ENCODE data around the gene RTN4RL1. TPM values are rescaled to one million over a fixed set of nuclear protein-coding genes. Genes with fewer than 3 reads are reported as not detected.

RTN4RL1 gene
- total RNA-seq, 1 donor from 2014 or later, result not detected

DNA sequence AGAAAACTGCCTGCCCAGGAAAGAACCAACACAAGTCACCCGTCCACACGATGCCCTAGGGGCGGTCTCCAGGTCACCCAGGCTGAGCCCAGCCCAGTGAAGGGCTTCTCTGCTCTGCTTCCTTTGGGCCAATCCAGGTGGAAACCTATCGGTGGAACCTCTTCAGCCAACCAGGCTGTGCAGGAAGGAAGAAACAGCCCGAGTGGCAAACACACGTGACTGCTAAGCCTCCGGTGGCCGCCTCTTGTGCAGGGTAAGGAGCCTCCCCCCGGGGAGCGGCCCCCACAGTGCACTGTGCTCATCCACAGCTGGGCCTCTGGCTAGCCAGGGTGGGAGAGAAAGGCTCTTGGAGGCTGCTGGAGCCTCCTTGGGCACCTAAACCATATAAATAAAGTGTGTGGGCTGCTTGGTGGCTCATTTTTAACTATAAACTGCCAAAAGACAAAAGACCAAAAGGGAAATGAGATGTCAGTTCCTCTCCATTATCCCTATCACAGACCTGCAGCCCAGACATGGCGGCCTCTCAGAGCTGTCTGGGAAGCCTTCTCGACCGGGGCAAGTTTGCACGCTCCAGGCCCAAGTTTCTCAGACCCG lies 2.4 kb downstream of the RTN4RL1 start:
- DNase-seq (ENCODE audit: low read depth), result no peak
- no peak overlapping the region for H3K4me3 ChIP-seq (ENCODE audit: low read depth, low read length)
- H3K36me3 ChIP-seq (ENCODE audit: control insufficient read depth, insufficient read depth, low read length), result no peaks in the 10 kb centered on the region
- TF ChIP-seq, protein P1, sequence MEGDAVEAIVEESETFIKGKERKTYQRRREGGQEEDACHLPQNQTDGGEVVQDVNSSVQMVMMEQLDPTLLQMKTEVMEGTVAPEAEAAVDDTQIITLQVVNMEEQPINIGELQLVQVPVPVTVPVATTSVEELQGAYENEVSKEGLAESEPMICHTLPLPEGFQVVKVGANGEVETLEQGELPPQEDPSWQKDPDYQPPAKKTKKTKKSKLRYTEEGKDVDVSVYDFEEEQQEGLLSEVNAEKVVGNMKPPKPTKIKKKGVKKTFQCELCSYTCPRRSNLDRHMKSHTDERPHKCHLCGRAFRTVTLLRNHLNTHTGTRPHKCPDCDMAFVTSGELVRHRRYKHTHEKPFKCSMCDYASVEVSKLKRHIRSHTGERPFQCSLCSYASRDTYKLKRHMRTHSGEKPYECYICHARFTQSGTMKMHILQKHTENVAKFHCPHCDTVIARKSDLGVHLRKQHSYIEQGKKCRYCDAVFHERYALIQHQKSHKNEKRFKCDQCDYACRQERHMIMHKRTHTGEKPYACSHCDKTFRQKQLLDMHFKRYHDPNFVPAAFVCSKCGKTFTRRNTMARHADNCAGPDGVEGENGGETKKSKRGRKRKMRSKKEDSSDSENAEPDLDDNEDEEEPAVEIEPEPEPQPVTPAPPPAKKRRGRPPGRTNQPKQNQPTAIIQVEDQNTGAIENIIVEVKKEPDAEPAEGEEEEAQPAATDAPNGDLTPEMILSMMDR (IDR thresholded peaks at IDR 0.05; ENCODE audit: insufficient read depth, low read length, poor library complexity, severe bottlenecking), result no peak
- H3K27me3 ChIP-seq (ENCODE audit: control insufficient read depth, insufficient read depth, low read length), result peaks cover 77% of the 10 kb centered on the region

DNA sequence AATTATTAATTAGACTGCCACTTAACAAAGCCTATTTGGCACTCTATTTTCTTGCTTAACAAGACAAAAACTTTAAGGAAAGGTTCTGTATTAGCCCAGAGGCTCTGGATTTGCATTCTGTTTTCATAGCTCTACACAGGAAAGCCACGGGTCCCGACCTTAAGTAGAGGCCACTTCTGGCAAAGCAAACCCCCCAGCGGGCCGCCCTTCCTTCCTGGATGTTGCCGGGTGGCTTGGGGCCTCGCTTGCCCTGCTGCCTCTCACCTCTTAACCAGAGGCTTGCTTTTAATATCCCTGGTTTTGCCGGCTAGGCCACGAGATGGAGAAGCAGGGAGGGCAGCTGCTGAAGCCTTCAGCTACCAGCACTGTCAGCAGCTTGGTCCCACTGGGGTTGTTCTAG lies 4.4 kb downstream of the RTN4RL1 start:
- Histone ChIP-seq H3K27me3 (ENCODE audit: control insufficient read depth, insufficient read depth, low read length) (peaks cover 80% of the 10 kb centered on the region), H3K4me3 (ENCODE audit: low read depth, low read length) (no peak overlapping the region), H3K36me3 (ENCODE audit: control insufficient read depth, insufficient read depth, low read length) (no peaks in the 10 kb centered on the region)
- TF ChIP-seq, protein P1 (IDR thresholded peaks at IDR 0.05; ENCODE audit: insufficient read depth, low read length, poor library complexity, severe bottlenecking), result no peak
- no peak for DNase-seq (ENCODE audit: low read depth)

DNA sequence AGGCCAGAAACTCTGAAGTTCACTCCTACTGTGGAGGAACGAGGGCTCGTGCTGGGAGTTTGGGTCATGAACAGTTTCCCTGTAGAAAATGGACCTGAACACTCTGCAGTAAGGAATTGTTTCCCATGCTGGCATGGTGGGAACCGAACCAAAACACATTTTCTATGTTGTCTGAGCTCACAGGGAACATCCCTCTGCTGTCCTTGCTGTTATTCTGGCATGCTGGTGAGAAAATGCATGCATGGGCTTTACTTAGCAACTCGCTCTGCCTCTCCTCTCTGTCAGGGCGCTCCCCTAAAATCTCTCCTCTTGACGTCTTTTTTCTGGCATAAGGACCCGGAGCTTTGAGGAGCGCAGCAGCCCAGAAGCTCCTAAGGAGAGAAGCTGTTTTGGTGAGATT lies 5.4 kb downstream of the RTN4RL1 start:
- no peak overlapping the region for H3K4me3 ChIP-seq (ENCODE audit: low read depth, low read length)
- H3K36me3 ChIP-seq (ENCODE audit: control insufficient read depth, insufficient read depth, low read length), result no peaks in the 10 kb centered on the region
- peaks cover 79% of the 10 kb centered on the region for H3K27me3 ChIP-seq (ENCODE audit: control insufficient read depth, insufficient read depth, low read length)
- DNase-seq (ENCODE audit: low read depth), result no peak
- TF ChIP-seq, protein P1 (IDR thresholded peaks at IDR 0.05; ENCODE audit: insufficient read depth, low read length, poor library complexity, severe bottlenecking), result no peak

DNA sequence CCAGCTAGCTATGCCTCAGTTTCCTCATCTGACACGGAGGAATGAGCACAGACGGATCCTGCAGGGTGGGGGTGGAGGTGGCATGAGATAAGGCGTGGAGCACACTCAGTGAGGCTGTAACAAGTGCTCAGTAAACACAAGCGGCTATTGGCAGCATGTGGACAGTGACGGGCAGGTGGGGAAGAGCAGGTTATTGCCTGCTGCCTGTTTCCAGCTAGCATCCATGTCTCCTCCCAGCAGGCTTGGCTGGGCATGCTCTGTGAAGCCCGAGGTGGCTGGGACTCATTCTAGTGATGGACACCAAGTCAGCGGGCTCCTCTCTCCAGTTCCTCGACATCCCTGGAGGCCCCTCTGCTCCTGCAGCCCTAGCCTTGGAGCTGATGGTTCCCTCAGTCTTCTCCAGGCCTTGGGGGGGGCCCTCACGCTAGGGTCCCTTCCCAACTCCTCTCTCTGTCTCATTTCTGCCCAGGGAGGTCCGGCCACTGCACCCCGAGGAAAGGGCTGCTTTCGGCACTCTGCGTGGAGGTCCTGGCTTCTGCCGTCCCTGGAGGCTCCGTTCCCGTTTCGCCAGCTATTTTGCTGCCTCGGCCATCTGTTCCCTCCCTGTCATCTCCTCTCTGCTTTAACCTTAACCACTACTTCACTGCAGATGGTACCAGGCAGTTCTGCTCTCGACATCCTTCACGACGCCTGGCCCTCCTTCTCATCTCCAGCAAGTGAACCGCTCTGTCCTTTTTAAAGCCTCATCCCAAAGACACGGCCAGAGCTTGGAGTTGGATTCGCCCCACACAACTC lies 6.2 kb downstream of the RTN4RL1 start:
- H3K27me3 ChIP-seq (ENCODE audit: control insufficient read depth, insufficient read depth, low read length), result peaks cover 71% of the 10 kb centered on the region
- TF ChIP-seq, protein P1 (IDR thresholded peaks at IDR 0.05; ENCODE audit: insufficient read depth, low read length, poor library complexity, severe bottlenecking), result no peak
- DNase-seq (ENCODE audit: low read depth), result no peak

DNA sequence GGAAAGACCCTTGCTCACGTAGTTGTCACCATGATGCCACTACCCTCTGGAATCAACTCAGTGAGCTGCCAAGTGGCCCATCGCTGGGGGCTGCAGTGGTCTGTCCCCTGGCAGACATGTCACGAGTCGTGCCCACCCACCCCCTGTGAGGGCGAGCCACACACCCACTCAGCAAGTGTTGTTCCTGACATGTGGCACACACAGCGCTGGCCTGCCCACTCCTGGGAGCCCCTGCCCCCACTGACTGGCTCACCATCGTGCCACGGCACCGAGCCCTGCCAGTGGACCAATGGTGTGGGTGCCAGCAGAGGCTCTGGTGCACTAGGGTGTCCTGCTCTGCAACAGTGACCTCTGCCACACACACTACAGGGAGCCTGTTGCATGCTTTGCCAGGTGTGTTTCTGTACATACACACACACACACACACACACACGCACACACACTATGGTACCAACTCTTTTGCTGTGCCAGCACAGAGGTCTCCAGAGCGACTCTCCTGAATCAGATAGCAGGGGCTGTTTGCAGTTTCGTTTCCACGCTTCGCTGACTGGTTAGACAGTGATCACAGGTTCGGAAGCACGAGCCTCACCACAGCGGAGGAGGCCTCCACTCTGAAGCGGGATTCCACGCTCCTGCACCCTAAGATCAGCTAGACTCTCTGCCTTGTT lies 7.7 kb downstream of the RTN4RL1 start:
- Histone ChIP-seq H3K27me3 (ENCODE audit: control insufficient read depth, insufficient read depth, low read length) (peaks cover 57% of the 10 kb centered on the region), H3K4me3 (ENCODE audit: low read depth, low read length) (no peak overlapping the region), H3K36me3 (ENCODE audit: control insufficient read depth, insufficient read depth, low read length) (no peaks in the 10 kb centered on the region)
- TF ChIP-seq, protein P1 (IDR thresholded peaks at IDR 0.05; ENCODE audit: insufficient read depth, low read length, poor library complexity, severe bottlenecking), result no peak
- no peak for DNase-seq (ENCODE audit: low read depth)

More for the DNA sequence above, 6.2 kb downstream of the RTN4RL1 start:
- Histone ChIP-seq H3K36me3 (ENCODE audit: control insufficient read depth, insufficient read depth, low read length) (no peaks in the 10 kb centered on the region), H3K4me3 (ENCODE audit: low read depth, low read length) (no peak overlapping the region)
